ENCODE measurements around the gene ROBO3.

ROBO3 gene

DNA sequence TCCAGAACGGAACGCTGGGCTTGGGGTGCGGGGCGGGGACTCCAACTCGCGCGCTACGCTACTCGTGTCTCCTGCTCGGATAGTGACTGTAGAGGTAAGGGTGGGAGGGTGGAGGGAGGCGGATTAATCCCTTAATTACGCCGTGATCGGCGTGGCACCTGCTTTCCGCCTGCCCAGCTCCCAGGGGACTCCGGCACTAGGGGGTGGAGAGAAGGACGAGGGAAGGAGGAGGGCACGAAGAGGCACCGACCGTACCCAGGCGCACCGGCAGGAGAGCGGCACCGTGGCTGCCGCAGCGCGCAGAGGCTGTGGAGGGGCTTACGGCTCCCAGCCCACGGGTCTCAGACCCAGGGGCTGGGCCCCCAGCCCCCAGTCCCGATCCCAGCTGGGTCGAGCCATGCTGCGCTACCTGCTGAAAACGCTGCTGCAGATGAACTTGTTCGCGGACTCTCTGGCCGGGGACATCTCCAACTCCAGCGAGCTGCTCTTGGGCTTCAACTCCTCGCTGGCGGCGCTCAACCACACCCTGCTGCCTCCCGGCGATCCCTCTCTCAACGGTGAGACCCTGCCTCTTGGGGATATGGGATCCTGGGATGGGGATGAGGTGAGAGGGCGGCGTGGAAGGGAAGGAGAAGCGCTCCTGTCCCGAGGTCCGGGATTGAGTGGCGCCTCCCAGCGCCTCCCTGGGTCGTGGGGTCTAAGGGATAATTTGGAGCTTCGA is at the start of gene ROBO3:
TSS of gene ROBO3 (plus strand) at position 252 of the 721 bp plus-strand sequence. CDS start at position 398, 146 bp downstream.
- no peak for DNase-seq (ENCODE audit: low read depth)

DNA sequence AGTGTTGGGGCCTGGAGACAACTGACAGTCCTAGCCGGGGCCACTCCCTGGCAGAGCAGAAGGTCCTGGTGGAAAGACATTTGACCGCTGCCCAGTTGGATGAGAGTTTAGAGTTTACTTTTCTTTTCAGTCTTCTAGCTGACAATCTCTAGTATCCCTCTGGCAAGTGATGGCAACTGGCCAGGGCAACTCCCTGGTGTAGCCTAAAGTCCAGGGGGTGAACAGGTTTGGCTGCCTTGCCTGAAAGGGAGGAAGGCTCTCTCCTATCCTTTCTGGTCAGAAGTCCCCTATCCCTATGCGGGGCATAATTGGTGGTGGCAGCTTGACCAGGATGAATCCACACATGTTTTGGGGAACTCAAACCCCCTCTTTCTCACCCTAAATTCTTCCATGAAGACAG is 48.2 kb upstream of the ROBO3 start:
- DNase-seq (ENCODE audit: low read depth), result no peak

DNA sequence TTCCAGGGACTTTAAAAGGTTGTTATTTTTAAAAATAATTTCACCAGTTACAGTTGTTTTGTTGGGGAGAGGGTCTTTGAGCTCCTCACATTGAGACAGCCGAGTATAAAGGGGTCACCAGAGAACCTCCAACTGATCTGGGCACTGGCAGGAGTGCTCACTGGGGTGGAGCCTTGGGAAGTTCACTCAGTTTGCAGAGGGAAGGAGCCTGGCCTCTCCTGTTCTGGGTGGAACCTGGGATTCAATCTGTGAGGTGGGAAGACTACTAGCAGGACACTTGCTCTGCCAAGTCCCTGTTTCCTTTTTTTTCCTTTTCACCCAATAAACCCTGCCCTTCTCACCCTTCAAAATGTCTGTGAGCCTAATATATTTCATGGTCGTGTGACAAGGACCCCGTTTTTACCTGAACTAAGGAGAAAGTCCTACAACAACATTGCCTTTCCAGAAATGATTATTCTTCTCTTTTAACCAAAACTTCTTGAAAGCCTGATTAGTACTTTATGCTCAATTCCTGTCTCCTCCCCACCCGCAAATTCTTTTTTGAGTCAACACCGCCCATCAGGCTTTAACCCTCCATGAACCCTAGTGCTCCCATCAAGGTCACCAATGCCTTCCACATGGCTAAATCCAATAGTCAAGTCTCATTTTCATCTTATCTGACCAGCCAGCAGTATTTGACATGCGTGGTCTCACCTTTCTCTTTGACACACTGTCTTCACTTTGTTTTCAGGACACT is 43.1 kb upstream of the ROBO3 start:
- no peak for DNase-seq (ENCODE audit: low read depth)

DNA sequence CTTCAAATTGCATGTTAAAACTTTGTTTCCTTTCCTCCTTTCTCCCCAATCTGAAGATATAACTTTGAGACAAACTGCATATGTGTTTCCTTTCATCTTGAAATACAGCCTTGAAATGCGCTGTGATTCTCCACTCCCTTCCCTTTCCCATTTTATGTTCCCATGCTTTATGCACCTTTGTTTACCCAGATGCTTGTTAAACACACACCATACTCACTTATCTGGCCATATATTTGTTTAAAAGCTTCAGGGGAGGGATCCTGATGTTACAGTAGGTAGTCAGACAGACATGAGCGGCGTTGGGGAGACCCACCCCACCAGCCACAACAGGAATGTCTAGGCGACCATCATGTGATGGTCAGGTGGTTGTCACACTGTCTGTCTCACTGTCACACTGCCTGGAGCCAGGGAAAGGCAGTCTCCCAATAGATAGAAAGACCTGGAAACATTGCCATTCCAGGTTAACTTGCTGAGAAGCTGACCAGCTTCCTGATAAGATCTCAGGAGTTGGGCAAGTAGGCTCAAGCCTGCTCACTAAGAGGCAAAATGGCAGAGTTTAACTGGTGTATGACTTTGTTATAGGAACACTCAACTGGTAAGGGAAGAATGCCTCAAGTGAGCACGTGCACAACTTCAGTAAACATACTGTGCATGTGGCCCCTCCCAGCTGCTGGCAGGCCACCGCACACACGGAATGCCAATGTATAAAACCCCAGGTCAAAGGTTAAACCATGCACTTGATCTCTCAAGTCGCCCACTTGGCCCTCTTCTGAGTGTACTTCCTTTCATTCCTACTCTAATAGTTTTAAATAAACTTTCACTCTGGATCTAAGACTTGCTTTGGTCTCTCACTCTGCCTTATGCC is 41.5 kb upstream of the ROBO3 start:
- no peak for DNase-seq (ENCODE audit: low read depth)

DNA sequence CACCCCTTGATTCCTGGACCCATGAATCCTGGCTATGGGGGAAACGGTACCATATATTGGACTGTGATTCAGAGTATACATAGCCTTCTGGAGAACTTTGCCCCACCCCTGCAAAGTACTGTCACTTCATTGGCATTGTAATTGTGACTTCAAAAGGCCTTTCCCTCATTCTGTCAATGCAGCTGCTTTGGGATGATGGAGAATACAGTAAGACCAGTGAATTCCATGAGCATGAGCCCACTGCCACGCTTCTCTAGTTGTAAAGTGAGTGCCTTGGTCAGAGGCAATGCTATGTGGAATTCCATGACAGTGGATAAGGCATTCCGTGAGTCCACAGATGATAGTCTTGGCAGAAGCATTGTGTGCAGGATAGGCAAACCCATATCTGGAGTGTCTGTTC is 39.4 kb upstream of the ROBO3 start:
- no peak for DNase-seq (ENCODE audit: low read depth)

GRCh38 chr11:124829986-124830385 is 35.2 kb upstream of the ROBO3 start:
- peak; percentile 26 for DNase-seq (ENCODE audit: low read depth)

DNA sequence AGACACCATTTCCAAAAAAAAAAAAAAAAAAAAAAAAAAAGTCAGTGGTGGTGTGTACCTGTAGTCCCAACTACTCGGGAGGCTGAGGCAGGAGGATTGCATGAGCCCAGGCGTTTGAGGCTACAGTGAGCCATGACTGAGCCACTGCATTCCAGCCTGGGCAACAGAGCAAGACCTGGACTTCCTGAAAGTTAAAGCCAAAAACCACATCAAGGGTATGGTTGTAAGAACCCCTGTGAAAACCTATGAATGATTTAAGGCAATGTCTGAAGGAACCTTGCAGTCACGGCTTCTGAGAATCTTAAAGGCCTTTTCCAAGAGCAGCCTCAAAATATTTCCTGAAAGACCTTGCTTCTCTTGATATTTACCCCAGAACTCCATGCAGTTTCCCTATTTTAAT is 34.5 kb upstream of the ROBO3 start:
- no peak for DNase-seq (ENCODE audit: low read depth)

DNA sequence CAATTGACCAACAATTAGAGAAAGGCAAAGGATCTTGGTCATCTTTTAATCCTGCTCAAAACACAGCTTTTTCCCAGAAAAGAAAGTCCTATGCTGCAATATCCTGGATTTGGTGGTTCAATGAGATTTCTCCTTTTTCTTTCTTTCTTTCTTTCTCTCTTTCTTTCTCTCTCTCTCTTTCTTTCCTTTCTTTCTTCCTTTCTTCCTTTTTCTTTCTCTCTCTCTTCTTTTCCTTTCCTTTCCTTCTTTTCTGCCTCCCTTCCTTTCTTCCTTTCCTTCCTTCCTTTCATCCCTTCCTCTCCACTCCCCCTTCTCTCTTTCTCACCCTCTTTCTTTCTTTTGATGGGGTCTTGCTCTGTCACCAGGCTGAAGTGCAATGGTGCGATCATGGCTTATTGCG is 33.3 kb upstream of the ROBO3 start:
- DNase-seq (ENCODE audit: low read depth), result no peak

DNA sequence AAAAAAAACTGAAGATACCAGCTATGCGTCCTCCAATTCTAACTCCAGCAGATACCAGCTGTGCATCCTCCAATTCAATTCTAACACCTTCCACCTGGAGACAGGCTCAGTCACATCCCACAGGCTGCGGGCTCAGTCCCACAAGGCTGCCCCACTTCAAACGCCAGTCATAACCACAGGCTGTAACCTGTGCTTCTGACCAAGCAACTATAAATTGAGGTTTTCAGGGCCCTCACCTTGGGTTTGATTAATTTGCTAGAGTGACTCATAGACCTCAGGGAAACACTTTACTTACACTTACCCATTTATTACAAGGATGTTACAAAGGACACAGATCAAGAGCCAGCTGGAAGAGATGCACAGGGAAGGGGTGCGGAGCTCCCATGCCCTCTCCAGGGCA is 32.7 kb upstream of the ROBO3 start:
- no peak for DNase-seq (ENCODE audit: low read depth)

GRCh38 chr11:124834526-124835180 is 30.6 kb upstream of the ROBO3 start:
- no peak for DNase-seq (ENCODE audit: low read depth)

GRCh38 chr11:124835918-124836317 is 29.3 kb upstream of the ROBO3 start:
- DNase-seq (ENCODE audit: low read depth), result no peak

DNA sequence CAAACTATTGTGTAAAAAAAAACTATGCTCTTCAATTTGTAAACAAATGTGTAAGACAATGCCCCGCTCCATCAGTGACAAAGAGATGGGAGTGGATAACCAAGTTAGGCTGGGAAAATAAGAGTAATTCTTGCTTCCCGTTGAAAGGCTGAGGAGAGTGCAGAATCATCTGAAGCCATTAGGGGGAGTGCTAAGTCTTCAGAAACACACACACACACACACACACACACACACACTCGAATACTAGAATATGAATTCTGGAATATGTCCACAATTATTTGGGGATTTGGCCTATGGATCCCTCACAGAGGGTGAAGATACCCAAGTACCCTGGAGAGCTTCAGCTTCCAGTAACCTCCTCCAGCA is 27.8 kb upstream of the ROBO3 start:
- DNase-seq (ENCODE audit: low read depth), result peak; percentile 94

DNA sequence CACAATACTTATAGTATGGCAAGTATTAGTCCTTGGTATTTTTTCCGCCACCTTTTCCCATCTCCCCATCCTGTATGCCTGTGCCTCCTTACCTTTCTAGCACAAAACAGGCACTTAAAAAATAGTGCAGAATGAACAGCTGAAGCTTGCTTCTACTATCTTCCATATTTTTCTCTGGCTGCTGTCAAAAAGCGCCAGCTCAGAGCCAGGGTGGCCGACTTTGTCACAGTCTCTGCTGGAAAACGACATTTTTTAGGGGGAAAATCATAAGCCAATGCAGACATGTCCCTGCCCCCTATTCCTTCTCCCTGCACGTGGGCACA is 26.5 kb upstream of the ROBO3 start:
- no peak for DNase-seq (ENCODE audit: low read depth)

DNA sequence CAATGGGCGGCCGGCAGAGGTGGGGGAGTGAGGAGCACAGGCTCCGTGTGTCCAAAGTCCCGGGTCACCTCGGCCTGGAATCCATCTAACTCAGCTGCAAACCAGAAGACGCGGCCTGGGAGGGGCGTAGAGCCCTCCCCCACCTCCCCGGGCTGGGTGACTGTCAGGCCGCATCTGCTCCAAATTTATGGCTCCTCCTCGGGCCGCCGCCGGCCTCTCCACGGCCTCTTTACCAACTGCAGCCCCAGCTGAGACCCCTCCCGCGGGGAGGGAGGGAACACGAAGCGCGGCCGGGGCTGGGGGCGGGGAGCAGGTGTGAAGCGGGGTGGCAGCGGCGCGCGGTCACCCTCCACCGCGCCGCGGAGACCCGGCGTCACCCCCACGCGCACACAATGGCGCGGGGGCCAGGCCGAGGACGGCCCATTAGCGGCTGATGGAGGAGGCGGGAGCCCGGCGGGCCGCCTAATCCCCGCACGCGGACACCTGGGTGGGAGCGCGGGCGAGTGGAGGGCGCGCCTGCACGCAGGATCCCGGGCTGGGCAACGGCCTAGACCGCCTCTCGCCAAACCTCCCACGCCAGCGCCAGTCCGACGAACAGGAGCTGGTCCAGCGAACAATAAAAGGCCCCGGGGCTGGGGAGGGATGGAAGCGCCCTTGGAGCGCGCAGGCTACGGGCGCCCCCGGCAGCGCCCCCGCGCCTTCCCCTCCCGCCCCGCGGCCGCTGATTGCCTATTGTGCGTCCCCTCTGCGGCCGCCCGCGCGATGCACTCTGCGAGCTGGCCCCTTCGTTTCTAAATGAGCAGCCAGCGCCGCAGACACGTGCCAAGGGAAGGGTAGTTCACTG is 25.9 kb upstream of the ROBO3 start:
- no peak for DNase-seq (ENCODE audit: low read depth)

GRCh38 chr11:124839972-124840621 is 25.1 kb upstream of the ROBO3 start:
- no peak for DNase-seq (ENCODE audit: low read depth)

DNA sequence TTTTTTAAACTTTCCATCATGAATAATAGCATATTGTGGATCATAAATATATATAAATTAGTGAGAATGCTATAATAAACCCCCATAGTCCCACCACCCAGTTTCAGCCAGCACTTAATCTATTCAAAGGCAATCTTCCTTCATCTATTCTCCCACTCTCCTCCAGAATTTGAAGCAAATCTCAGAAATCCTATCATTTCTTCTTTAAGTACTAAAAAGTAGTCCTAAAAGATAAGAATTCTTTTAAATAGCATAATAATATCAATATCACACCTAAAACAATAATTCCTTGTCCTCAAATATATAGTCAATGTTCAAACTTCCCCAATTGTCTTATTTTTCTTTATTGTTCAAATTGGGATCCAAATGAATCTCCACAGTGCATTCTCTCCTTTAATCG is 24.6 kb upstream of the ROBO3 start:
- DNase-seq (ENCODE audit: low read depth), result no peak

DNA sequence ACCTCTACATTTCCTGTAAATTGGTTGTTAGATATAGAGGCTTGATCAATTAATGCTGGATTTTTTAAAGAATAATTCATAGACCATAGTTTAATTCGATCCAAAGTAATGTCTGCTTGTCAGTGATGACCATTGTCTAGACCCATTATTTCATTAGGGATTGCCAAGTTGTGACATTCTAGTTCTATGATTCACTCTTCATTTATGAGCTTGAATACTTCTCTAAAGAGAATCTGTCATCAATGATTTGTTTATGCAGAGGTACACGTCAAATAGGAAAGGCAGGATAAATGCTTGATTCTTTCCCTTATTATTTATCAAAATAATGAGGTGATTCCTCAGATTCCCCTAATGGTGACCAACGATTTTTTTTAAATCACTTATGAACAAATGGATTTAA is 24.0 kb upstream of the ROBO3 start:
- no peak for DNase-seq (ENCODE audit: low read depth)

- DNase-seq (ENCODE audit: low read depth), result no peak
Measured at GRCh38 chr11:124841840-124842239, 23.4 kb upstream of the ROBO3 start.

GRCh38 chr11:124842305-124842704 is 22.9 kb upstream of the ROBO3 start:
- no peak for DNase-seq (ENCODE audit: low read depth)

DNA sequence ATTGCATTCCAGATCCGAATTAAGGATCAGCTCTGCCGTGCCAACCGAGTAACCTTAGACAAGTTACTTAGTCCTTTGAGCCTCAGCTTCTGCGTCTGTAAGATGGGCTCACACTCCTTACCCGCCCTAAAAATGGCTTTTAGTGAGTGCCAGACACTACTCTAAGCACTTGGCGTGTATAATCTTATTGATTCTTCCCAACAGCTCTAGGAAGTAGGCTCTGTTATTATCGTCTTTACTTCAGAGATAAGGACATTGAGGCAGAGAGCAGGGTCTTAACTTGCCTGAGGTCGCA is 21.7 kb upstream of the ROBO3 start:
- DNase-seq (ENCODE audit: low read depth), result no peak

DNA sequence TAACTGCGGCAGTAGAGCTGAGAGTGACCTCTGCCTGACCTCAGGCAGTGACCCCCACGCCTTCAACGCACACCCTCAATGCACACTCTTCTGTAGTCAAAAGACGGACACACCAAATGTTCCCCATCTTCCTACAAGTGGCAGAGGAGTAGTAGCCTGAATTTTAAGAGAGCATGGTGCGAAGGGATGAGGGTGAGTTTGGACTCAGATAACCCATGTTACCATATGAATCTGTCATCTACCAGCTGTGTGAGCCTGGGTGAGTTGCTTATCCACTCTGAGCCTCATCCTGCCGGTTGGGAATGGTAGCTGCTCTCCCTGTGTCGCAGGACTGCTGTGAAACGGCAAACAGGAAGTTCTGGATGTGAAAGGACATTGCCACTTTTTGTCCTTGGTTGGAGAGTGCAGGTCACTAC is 20.6 kb upstream of the ROBO3 start:
- no peak for DNase-seq (ENCODE audit: low read depth)

Measured in iris pigment epithelial cell (primary cell).